Tibial nerve (tissue), 4 donors: ENCODE results near the gene NUDT22.

Source experiments
- EP300 ChIP-seq, 2 donors: sonication (generic); formaldehyde crosslinking; IDR thresholded peaks; one replicate each; pipeline ENCODE4 v1.6.1; 2017; ENCODE audit warnings: antibody characterized with exemption in 2 of 2, mild to moderate bottlenecking in 1 of 2
- POLR2A ChIP-seq, 2 donors: fragments of 450-650 bp; IDR thresholded peaks; one replicate each; pipeline ENCODE4 v1.6.1; 2017; ENCODE audit warnings: antibody characterized with exemption in 2 of 2, mild to moderate bottlenecking in 2 of 2, moderate library complexity in 2 of 2
- TF ChIP-seq, protein P1 (sequence below), 5 experiments: fragments of 200-600 bp in 3 of 5; fragments of 450-650 bp in 2 of 5; sonication (generic) in 3 of 5; IDR thresholded peaks; one replicate each; pipeline ENCODE4 v1.5.1; 2016 to 2019; ENCODE audit warnings: antibody characterized with exemption in 5 of 5, mild to moderate bottlenecking in 3 of 5, moderate library complexity in 2 of 5

DNA sequence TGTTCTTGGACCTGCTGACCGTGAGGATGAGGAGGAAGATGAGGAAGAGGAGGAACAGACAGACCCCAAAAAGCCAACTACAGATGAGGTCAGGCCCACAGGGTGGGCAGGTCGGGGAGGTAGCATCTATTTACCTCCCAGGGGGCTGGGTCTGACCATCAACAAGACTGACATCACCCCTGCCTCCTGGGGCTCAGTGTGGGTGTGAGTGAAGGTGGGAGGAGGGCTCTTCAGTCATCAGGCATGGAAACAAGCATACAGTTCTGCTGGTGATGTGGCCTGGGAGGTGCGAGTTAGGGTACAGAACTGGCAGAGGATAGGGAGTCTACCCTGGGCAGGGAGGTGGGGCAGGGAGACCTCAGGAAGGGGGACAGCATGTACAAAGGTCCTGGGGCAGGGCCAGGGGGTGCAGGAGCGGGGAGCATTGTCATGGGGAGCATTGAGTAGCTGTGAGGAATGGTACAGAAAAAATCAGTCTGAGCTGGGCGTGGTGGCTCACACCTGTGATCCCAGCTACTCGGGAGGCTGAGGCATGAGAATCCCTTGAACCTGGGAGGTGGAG is 34.2 kb downstream of the NUDT22 start:
- TF ChIP-seq, protein P1, sequence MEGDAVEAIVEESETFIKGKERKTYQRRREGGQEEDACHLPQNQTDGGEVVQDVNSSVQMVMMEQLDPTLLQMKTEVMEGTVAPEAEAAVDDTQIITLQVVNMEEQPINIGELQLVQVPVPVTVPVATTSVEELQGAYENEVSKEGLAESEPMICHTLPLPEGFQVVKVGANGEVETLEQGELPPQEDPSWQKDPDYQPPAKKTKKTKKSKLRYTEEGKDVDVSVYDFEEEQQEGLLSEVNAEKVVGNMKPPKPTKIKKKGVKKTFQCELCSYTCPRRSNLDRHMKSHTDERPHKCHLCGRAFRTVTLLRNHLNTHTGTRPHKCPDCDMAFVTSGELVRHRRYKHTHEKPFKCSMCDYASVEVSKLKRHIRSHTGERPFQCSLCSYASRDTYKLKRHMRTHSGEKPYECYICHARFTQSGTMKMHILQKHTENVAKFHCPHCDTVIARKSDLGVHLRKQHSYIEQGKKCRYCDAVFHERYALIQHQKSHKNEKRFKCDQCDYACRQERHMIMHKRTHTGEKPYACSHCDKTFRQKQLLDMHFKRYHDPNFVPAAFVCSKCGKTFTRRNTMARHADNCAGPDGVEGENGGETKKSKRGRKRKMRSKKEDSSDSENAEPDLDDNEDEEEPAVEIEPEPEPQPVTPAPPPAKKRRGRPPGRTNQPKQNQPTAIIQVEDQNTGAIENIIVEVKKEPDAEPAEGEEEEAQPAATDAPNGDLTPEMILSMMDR (IDR thresholded peaks at IDR 0.05) = no peak
- TF ChIP-seq POLR2A (IDR thresholded peaks at IDR 0.05) = no peak
- no peak for TF ChIP-seq EP300 (IDR thresholded peaks at IDR 0.05)
